ENCODE measurements around the gene WNT3A.

WNT3A gene

DNA sequence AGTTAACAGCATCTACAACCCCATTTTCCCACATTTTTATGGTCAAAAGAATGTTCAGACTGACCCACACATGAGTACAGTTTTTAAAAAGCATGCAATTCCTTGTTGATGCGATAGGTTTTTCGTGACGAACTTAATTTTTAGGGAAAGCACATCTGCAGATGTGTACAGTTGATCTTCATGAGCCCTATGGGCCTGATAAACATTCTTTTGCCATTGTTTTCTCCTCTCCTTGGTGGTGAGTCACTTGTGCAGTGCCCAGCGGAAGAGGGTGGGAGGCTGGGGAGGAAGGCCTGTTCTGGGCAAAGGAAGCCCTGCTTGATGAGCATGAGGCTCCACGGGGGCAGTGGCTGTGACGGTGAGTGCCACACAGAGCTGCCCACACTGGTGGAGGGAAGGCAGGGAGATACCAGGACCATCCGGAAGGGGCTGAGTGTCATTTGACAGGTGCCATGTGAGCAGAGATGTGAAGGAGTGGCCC is 81.0 kb downstream of the WNT3A start:
- H3K4me1 ChIP-seq (ENCODE audit: insufficient read depth, low read length, poor library complexity, severe bottlenecking): peaks cover 64% of the 10 kb centered on the region
- peaks cover 100% of the 10 kb centered on the region for H4K20me1 ChIP-seq (ENCODE audit: insufficient read depth, low read length, poor library complexity, severe bottlenecking)
- no peaks in the 10 kb centered on the region for H3K9me2 ChIP-seq (replicated peaks; ENCODE audit: low read depth, low read length)
- peaks cover 4% of the 10 kb centered on the region for H3K27me3 ChIP-seq (ENCODE audit: insufficient read depth, low read length, poor library complexity, severe bottlenecking)
- H3K4me2 ChIP-seq (ENCODE audit: low read depth, low read length, poor library complexity, severe bottlenecking): peak overlapping the region; percentile 88
- H3K4me3 ChIP-seq (ENCODE audit: low read length, poor library complexity, severe bottlenecking): peak overlapping the region; percentile 81
- H3K36me3 ChIP-seq (ENCODE audit: insufficient read depth, low read length): peaks cover 18% of the 10 kb centered on the region; the same call in 1 of the 2 replicates
- TF ChIP-seq, protein P1, sequence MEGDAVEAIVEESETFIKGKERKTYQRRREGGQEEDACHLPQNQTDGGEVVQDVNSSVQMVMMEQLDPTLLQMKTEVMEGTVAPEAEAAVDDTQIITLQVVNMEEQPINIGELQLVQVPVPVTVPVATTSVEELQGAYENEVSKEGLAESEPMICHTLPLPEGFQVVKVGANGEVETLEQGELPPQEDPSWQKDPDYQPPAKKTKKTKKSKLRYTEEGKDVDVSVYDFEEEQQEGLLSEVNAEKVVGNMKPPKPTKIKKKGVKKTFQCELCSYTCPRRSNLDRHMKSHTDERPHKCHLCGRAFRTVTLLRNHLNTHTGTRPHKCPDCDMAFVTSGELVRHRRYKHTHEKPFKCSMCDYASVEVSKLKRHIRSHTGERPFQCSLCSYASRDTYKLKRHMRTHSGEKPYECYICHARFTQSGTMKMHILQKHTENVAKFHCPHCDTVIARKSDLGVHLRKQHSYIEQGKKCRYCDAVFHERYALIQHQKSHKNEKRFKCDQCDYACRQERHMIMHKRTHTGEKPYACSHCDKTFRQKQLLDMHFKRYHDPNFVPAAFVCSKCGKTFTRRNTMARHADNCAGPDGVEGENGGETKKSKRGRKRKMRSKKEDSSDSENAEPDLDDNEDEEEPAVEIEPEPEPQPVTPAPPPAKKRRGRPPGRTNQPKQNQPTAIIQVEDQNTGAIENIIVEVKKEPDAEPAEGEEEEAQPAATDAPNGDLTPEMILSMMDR (conservative IDR thresholded peaks at IDR 0.05; ENCODE audit: low read length): no peak
- no peak for TF ChIP-seq EZH2phosphoT487 (IDR thresholded peaks at IDR 0.05; ENCODE audit: borderline replicate concordance)
- no peak overlapping the region for H2AFZ ChIP-seq (ENCODE audit: low read length)
- no peaks in the 10 kb centered on the region for H3K9me3 ChIP-seq (ENCODE audit: insufficient read depth, low read depth, low read length)
- peak overlapping the region; percentile 1 for H3K9ac ChIP-seq (ENCODE audit: low read depth, low read length, poor library complexity, severe bottlenecking)
- peaks cover 100% of the 10 kb centered on the region for H3K79me2 ChIP-seq (ENCODE audit: insufficient read depth, low read length)
- no peaks in the 10 kb centered on the region for H3F3A ChIP-seq (ENCODE audit: low read depth)

DNA sequence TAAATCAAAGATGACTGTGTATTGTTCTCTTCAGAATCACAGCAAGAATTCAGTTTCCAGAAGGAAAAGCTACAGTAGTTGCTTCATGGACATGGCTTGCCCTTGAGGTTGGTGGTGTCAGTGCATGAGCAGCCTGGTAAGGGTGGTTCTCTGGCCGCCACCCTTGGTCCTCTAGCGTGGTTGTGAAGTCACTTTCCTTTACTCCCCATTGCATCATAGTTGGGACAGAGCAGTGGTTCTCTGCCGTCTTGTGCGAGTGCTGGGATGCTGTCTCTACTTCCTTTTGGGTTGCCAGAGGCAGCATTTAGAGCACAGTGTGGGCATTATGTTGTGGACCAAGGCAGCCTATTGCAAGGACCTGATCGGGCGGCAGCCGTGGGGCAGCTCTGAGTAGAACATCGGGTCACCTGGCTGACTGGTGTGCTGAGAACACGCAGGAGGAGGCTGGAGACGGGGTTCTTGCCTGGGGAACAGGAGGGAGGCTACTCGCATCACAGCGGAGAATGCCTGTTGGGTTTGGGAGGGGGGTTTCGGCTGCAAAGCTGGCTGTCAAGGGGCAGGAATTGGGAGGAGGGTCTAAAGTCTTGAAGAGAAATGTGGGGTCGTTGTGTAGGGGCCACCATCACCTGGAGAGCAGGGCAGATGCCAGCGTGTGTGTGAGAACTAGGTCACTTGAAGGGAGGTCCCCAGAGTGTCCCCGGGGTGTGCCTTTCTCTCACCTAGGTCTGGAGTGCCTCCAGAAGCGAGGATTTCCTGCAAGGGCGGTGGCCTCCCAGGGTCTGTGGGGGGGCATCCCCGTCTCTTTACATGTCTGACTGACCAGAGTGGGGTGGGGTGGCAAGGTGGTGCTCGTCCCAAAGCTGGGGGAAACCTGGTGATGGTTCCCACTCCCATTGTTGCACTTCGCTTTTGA is 82.0 kb downstream of the WNT3A start:
- TF ChIP-seq, protein P1 (conservative IDR thresholded peaks at IDR 0.05; ENCODE audit: low read length): no peak
- no peak for TF ChIP-seq EZH2phosphoT487 (IDR thresholded peaks at IDR 0.05; ENCODE audit: borderline replicate concordance)
- H3K4me2 ChIP-seq (ENCODE audit: low read depth, low read length, poor library complexity, severe bottlenecking): peak overlapping the region; percentile 88
- no peak overlapping the region for H3K9ac ChIP-seq (ENCODE audit: low read depth, low read length, poor library complexity, severe bottlenecking)
- no peaks in the 10 kb centered on the region for H3K27me3 ChIP-seq (ENCODE audit: insufficient read depth, low read length, poor library complexity, severe bottlenecking)
- peaks cover 64% of the 10 kb centered on the region for H3K4me1 ChIP-seq (ENCODE audit: insufficient read depth, low read length, poor library complexity, severe bottlenecking)
- peaks cover 100% of the 10 kb centered on the region for H3K79me2 ChIP-seq (ENCODE audit: insufficient read depth, low read length)
- H3F3A ChIP-seq (ENCODE audit: low read depth): no peaks in the 10 kb centered on the region
- H4K20me1 ChIP-seq (ENCODE audit: insufficient read depth, low read length, poor library complexity, severe bottlenecking): peaks cover 94% of the 10 kb centered on the region
- peaks cover 23% of the 10 kb centered on the region; the same call in 1 of the 2 replicates for H3K36me3 ChIP-seq (ENCODE audit: insufficient read depth, low read length)
- H3K9me2 ChIP-seq (replicated peaks; ENCODE audit: low read depth, low read length): no peaks in the 10 kb centered on the region
- no peak overlapping the region for H2AFZ ChIP-seq (ENCODE audit: low read length)
- peak overlapping the region; percentile 81 for H3K4me3 ChIP-seq (ENCODE audit: low read length, poor library complexity, severe bottlenecking)
- peaks cover under 1% of the 10 kb centered on the region; the same call in 1 of the 2 replicates for H3K9me3 ChIP-seq (ENCODE audit: insufficient read depth, low read depth, low read length)

DNA sequence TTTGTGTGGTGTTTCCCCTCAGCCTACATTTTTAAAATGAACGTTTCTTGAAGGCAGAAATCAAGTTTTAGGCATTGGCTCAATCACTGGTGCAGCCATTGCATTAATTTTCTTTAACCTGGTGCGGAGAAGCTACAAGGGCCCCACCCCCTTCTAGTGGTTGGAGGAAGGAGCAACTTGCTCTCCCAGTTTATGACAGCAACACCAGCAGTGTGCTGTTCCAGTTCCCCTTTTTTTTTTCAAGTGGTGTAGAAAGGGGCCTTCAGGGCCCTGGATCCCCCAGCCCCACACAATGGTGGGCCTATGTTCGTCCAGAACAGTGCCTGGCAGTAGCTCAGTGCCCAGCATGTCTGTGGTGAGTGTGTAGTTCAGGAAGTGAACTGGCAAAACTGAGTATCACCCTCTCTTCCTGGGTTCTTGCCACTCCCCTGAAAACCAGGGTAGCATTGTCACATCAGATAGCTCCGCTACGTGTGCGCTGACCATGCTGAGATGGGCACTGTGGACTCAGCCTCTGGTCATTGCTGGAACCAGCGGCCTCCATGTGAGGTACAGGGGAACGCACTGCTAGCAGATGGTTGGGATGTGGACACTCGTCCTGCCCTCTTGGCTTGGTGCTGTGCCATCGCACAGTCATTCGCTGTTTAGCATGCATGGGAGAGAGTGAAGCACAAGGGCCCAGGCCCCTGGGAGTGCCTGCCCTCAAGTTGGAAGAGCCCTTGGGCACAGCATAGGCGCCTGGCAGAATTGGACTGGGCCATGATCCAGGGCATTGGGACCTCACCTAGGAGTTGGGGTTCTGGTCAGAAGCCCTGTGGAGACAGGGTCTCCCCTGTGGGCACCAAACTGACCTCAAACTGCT is 83.0 kb downstream of the WNT3A start:
- Histone ChIP-seq H3K4me3 (ENCODE audit: low read length, poor library complexity, severe bottlenecking) (peak overlapping the region; percentile 11), H3K79me2 (ENCODE audit: insufficient read depth, low read length) (peaks cover 100% of the 10 kb centered on the region), H3K36me3 (ENCODE audit: insufficient read depth, low read length) (peaks cover 27% of the 10 kb centered on the region; the same call in 1 of the 2 replicates), H3F3A (ENCODE audit: low read depth) (no peaks in the 10 kb centered on the region), H3K4me1 (ENCODE audit: insufficient read depth, low read length, poor library complexity, severe bottlenecking) (peaks cover 57% of the 10 kb centered on the region), H3K9ac (ENCODE audit: low read depth, low read length, poor library complexity, severe bottlenecking) (no peak overlapping the region), H3K9me3 (ENCODE audit: insufficient read depth, low read depth, low read length) (peaks cover 10% of the 10 kb centered on the region; the same call in 1 of the 2 replicates), H3K9me2 (replicated peaks; ENCODE audit: low read depth, low read length) (no peaks in the 10 kb centered on the region), H2AFZ (ENCODE audit: low read length) (no peak overlapping the region), H3K27me3 (ENCODE audit: insufficient read depth, low read length, poor library complexity, severe bottlenecking) (no peaks in the 10 kb centered on the region), H4K20me1 (ENCODE audit: insufficient read depth, low read length, poor library complexity, severe bottlenecking) (peaks cover 89% of the 10 kb centered on the region), H3K4me2 (ENCODE audit: low read depth, low read length, poor library complexity, severe bottlenecking) (peak overlapping the region; percentile 88)
- TF ChIP-seq, protein P1 (conservative IDR thresholded peaks at IDR 0.05; ENCODE audit: low read length): no peak
- no peak for TF ChIP-seq EZH2phosphoT487 (IDR thresholded peaks at IDR 0.05; ENCODE audit: borderline replicate concordance)

Data from Loucy (cell line).